IMR-90 (cell line): ENCODE data around the gene SLC22A2.

Experiments
- BHLHE40 ChIP-seq: fragments of 150-350 bp; IDR thresholded peaks from 2 replicates; pipeline ENCODE4 v1.6.1; 2016; ENCODE audit warnings: mild to moderate bottlenecking, low read depth, low read length
- CEBPB ChIP-seq: IDR thresholded peaks from 2 replicates; pipeline ENCODE4 v1.6.1; 2012; ENCODE audit warnings: low read depth, low read length, improper control_type of control experiment
- CTCF ChIP-seq: conservative IDR thresholded peaks from 2 replicates; pipeline ENCODE4 v1.5.1; 2012; ENCODE audit warnings: mild to moderate bottlenecking, low read depth, low read length, improper control_type of control experiment
- FOS ChIP-seq: fragments of 150-350 bp; IDR thresholded peaks from 2 replicates; pipeline ENCODE4 v1.6.1; 2016; ENCODE audit warnings: low read depth, low read length
- MAFK ChIP-seq: IDR thresholded peaks from 2 replicates; pipeline ENCODE4 v1.6.1; 2012; ENCODE audit warnings: low read depth, low read length, improper control_type of control experiment
- MAZ ChIP-seq: IDR thresholded peaks from 2 replicates; pipeline ENCODE4 v1.6.1; 2012; ENCODE audit warnings: low read depth, mild to moderate bottlenecking, low read length, improper control_type of control experiment, moderate library complexity, borderline replicate concordance
- MXI1 ChIP-seq: IDR thresholded peaks from 2 replicates; pipeline ENCODE4 v1.6.1; 2012; ENCODE audit warnings: low read depth, mild to moderate bottlenecking, low read length, moderate library complexity, borderline replicate concordance
- POLR2A ChIP-seq: IDR thresholded peaks from 2 replicates; pipeline ENCODE4 v1.6.1; 2012; ENCODE audit warnings: mild to moderate bottlenecking, low read depth, low read length
- USF2 ChIP-seq: fragments of 150-350 bp; IDR thresholded peaks from 2 replicates; pipeline ENCODE4 v1.6.1; 2017; ENCODE audit warnings: mild to moderate bottlenecking, antibody characterized with exemption, low read length, low read depth

GRCh38 chr6:160258346-160259142, at the start of gene SLC22A2:
- TF ChIP-seq USF2 (no peak), MAFK (no peak), CTCF (no peak), MXI1 (no peak), POLR2A (no peak), MAZ (no peak), CEBPB (no peak), FOS (no peak), BHLHE40 (no peak)
